ENCODE measurements around the gene C2orf68. TPM values are rescaled to one million over a fixed set of nuclear protein-coding genes. Genes with fewer than 3 reads are reported as not detected.
A peak's percentile ranks its signal among the peaks of the same experiment; 100 is the strongest.
"Not testable (repeated sequence)": the region's sequence is repeated elsewhere in the genome, so short reads cannot be mapped to it uniquely, and the experiment has no call there.

C2orf68 gene
- total RNA-seq, 4 donors from 2014 or later = 12.3 to 21.0 (median 19.8) TPM

DNA sequence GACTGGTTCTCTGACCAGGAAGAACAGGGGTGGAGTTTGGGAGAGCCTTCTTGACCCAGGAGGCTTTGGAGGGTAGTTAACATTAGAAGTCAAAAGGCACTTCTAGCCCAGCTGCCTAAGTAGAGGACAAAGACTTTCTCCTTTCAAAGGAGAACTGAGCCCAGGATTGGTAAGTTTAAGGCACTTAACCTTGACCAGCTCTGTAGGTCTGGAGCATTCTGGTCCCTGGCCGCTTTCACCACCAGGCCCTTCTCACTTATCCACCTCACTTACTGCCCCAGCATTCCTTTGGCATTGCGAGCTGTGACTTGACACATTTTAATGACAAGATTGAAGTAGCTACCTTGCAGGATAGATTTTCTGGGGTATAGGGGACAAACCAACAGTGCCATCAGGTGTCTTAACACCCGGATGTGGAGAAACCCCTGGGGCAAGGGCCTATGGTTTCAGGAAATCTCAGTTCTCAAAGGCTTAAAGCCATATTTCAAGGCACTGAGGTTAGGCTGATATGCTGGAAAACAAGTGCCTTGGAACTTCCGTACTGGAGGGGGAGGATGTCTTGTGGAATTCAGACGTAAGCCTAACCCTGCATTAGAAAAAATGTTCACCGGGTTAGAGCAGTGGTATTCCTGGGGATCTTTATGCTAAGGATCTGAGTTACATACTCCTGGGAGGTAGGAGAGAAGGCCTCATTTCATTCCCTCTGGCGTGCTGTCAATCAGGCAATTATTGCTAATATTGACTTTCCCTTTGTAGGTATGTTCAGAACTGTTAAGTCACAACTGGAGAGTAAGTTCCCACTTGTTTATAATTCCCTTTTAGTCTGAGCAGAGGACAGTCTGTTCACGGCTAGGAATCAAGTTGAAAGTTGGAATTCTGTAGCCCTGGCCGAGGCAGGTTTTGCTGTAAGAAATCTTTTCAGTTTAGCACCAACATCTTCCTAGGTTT is 4.3 kb downstream of the C2orf68 start:
- peak overlapping the region in 3 of 4 donors; percentile 75 to 95 (median 89) for H3K27ac ChIP-seq
- peaks cover 3 to 86% (median 35%) of the 10 kb centered on the region in 3 donors for H3K4me1 ChIP-seq
- H3K4me3 ChIP-seq = no peak overlapping the region
- no peak for ATAC-seq
- H3K9me3 ChIP-seq = no peaks in the 10 kb centered on the region
- WGBS, 2 donors (ENCODE audit: low coverage in 1 of 2) = 57 to 76% methylated on average over 6 to 7 of the region's 9 CpGs
- H3K36me3 ChIP-seq = peaks cover 0 to 37% of the 10 kb centered on the region in 2 donors
- TF ChIP-seq POLR2AphosphoS5 (IDR thresholded peaks at IDR 0.05) = no peak
- TF ChIP-seq, protein P1, sequence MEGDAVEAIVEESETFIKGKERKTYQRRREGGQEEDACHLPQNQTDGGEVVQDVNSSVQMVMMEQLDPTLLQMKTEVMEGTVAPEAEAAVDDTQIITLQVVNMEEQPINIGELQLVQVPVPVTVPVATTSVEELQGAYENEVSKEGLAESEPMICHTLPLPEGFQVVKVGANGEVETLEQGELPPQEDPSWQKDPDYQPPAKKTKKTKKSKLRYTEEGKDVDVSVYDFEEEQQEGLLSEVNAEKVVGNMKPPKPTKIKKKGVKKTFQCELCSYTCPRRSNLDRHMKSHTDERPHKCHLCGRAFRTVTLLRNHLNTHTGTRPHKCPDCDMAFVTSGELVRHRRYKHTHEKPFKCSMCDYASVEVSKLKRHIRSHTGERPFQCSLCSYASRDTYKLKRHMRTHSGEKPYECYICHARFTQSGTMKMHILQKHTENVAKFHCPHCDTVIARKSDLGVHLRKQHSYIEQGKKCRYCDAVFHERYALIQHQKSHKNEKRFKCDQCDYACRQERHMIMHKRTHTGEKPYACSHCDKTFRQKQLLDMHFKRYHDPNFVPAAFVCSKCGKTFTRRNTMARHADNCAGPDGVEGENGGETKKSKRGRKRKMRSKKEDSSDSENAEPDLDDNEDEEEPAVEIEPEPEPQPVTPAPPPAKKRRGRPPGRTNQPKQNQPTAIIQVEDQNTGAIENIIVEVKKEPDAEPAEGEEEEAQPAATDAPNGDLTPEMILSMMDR (IDR thresholded peaks at IDR 0.05) = no peak
- TF ChIP-seq POLR2A (IDR thresholded peaks at IDR 0.05) = no peak
- TF ChIP-seq EP300 (IDR thresholded peaks at IDR 0.05) = no peak
- no peaks in the 10 kb centered on the region for H3K27me3 ChIP-seq

GRCh38 chr2:85606116-85606455 is 5.8 kb downstream of the C2orf68 start:
- no peak for TF ChIP-seq POLR2AphosphoS5 (IDR thresholded peaks at IDR 0.05)
- TF ChIP-seq, protein P1 (IDR thresholded peaks at IDR 0.05) = no peak
- TF ChIP-seq POLR2A (IDR thresholded peaks at IDR 0.05) = no peak
- no peak for TF ChIP-seq EP300 (IDR thresholded peaks at IDR 0.05)
- peaks cover 0 to 37% of the 10 kb centered on the region in 2 donors for H3K36me3 ChIP-seq
- peak overlapping the region in 3 of 4 donors; percentile 75 to 95 (median 89) for H3K27ac ChIP-seq
- no peak overlapping the region for H3K4me3 ChIP-seq
- peaks cover 3 to 89% (median 42%) of the 10 kb centered on the region in 3 donors for H3K4me1 ChIP-seq
- ATAC-seq = no peak
- 66% methylated on average over 5 of the region's 7 CpGs; no CpG with 5 or more reads in 1 of the 2 donors for WGBS, 2 donors (ENCODE audit: low coverage in 1 of 2)
- H3K9me3 ChIP-seq = no peaks in the 10 kb centered on the region
- no peaks in the 10 kb centered on the region for H3K27me3 ChIP-seq

- Histone ChIP-seq H3K4me3 (no peak overlapping the region), H3K4me1 (peaks cover 3 to 89% (median 43%) of the 10 kb centered on the region in 3 donors), H3K9me3 (no peaks in the 10 kb centered on the region), H3K36me3 (peaks cover 0 to 43% of the 10 kb centered on the region in 2 donors), H3K27me3 (no peaks in the 10 kb centered on the region), H3K27ac (peak overlapping the region in 3 of 4 donors; percentile 75 to 95 (median 89))
- TF ChIP-seq POLR2A (IDR thresholded peaks at IDR 0.05) = no peak
- TF ChIP-seq EP300 (IDR thresholded peaks at IDR 0.05) = no peak
- TF ChIP-seq, protein P1 (IDR thresholded peaks at IDR 0.05) = no peak
- TF ChIP-seq POLR2AphosphoS5 (IDR thresholded peaks at IDR 0.05) = no peak
- no peak for ATAC-seq
- WGBS, 2 donors (ENCODE audit: low coverage in 1 of 2) = 25 to 50% methylated on average over 1 to 4 of the region's 4 CpGs
These were observed 6.3 kb downstream of the C2orf68 start for GRCh38 chr2:85605406-85606115.

GRCh38 chr2:85604568-85605339 is 7.1 kb downstream of the C2orf68 start:
- 47 to 58% methylated on average over 4 to 5 of the region's 6 CpGs for WGBS, 2 donors (ENCODE audit: low coverage in 1 of 2)
- Histone ChIP-seq H3K9me3 (no peaks in the 10 kb centered on the region), H3K27me3 (no peaks in the 10 kb centered on the region), H3K36me3 (peaks cover 0 to 51% of the 10 kb centered on the region in 2 donors), H3K4me3 (peak overlapping the region in 1 of 2 donors; percentile 13), H3K27ac (peak overlapping the region in 3 of 4 donors; percentile 75 to 95 (median 89)), H3K4me1 (peaks cover 3 to 89% (median 39%) of the 10 kb centered on the region in 3 donors)
- TF ChIP-seq POLR2AphosphoS5 (IDR thresholded peaks at IDR 0.05) = no peak
- no peak for ATAC-seq

DNA sequence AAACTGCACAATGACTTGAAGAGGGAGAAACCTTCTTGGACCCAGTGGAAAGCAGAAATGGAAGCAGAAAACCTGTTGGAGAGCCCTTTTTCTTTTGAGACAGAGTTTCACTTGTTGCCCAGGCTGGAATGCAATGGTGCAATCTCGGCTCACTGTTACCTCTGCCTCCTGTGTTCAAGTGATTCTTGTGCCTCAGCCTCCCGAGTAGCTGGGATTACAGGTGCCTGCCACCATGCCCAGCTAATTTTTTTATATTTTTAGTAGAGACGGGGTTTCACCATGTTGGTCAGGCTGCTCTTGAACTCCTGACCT is 7.8 kb downstream of the C2orf68 start:
- peaks cover 3 to 89% (median 39%) of the 10 kb centered on the region in 3 donors for H3K4me1 ChIP-seq
- peak overlapping the region in 3 of 4 donors; percentile 75 to 95 (median 89) for H3K27ac ChIP-seq
- peak overlapping the region in 1 of 2 donors; percentile 91 for H3K4me3 ChIP-seq

More for the DNA sequence above, 7.8 kb downstream of the C2orf68 start:
- ATAC-seq, H3K9me3 ChIP-seq, H3K27me3 ChIP-seq: not testable (repeated sequence)
- peaks cover 0 to 52% of the 10 kb centered on the region in 2 donors for H3K36me3 ChIP-seq
- 63 to 81% methylated on average over 3 of the region's 3 CpGs for WGBS, 2 donors (ENCODE audit: low coverage in 1 of 2)

Measured in gastroesophageal sphincter (tissue), 4 donors.